ENCODE results near the gene KLF9. TPM values are rescaled to one million over a fixed set of nuclear protein-coding genes. Genes with fewer than 3 reads are reported as not detected.
A peak's percentile ranks its signal among the peaks of the same experiment; 100 is the strongest.

KLF9 gene
- total RNA-seq, 4 donors from 2014 or later, result 19.1 to 146 (median 98.7) TPM

DNA sequence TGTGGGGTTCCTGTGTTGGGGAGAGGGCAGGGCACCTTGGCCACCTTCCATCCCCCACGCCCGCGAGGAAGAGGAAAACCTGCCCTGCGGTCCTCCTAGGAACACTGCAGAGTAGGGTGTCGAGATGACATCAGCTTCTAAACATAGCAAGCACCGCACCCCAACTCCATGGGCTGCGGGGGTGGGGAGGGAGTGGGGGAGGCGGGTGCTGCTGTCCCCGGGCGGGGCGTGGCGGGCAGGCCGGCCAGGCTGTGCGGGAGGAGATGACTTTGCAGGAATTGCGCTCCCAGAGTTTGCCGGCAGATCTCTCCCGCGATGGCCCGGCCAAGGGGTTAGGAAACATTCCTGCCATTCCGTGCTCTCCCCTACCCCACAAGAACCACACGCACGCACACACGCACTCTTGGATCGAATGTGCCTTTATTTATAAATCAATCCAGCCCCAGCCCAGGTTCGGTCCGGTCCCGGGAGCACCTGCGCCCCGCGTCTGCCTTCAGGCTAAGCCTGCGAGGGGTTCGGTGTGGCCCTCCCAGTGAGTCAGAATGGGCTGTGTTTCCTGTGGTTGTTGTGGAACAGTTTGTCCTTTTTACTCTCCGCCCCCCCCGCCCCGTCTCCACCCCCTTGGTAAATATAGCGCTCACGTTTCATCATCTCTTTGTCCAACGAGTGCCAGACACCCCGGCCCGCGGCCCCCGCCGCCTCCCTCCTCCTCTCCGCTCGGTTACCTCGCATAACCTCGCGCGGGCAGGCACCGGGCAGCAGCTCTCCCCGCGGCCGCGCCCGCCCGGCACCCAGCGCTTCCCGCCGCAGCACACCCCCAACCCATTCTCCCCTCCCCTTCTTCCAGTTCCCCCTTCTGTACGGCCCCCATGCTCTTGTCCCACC is 5.3 kb upstream of the KLF9 start:
- intact Hi-C loops (cut with DNase I; ENCODE audit: low total_unique reads), result loop anchor here (1.0 kb wide), 1 partner anchor 61 kb away; no protein-coding TSS in a partner anchor
- no peaks in the 10 kb centered on the region for H3K36me3 ChIP-seq
- peak; percentile 96 to 99 for DNase-seq
- peak overlapping the region; percentile 47 to 54 for H3K4me3 ChIP-seq
- peak overlapping the region; percentile 100 for H3K27ac ChIP-seq
- H3K27me3 ChIP-seq, result no peaks in the 10 kb centered on the region
- TF ChIP-seq CTCF (IDR thresholded peaks at IDR 0.05) (peak in 2 of 4 experiments; percentile 8 to 35), POLR2A (IDR thresholded peaks at IDR 0.05) (peak; percentile 66 to 92)
- peaks cover 3 to 15% of the 10 kb centered on the region in 2 donors for H3K4me1 ChIP-seq
- H3K9me3 ChIP-seq, result no peaks in the 10 kb centered on the region

DNA sequence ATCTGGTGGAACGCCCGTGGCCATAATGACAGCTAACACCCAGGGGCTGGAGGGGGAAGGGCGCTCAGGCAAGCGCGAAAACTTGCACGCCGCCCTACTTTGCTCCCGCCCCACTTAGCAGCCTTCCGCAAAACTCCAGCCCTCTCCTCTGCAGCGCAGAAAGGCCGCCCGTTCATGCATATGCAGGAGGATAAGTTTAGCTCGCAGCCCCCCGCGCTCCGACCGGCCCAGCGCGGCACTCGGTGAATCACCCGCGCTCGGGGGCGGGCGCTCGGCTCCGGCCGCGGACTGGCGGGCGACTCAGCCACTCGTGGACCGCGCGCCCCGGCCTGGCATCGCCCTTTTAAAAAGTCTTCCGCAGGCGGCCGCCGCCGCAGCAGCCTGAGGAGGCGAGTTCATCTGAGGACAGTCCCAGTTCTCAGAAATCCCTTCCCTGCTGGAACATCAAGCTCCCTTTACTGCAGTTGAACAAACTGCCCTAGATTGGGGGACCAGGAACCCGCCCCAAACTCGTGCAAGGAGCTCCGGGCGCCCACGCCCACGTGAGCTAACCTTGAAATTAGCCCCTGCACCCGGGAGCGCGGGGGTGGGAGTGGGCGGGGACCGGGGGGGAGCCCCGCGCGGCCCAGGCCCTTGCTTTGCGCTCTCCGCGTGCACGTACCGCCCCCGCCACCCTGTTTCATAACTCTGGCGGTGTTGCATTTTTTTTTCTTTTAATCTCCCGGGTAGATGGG is 4.5 kb upstream of the KLF9 start:
- intact Hi-C loops (cut with DNase I; ENCODE audit: low total_unique reads), result no loop called here
- TF ChIP-seq CTCF (IDR thresholded peaks at IDR 0.05), result peak in 1 of 4 experiments; percentile 13
- TF ChIP-seq POLR2A (IDR thresholded peaks at IDR 0.05), result peak; percentile 92 to 97
- Histone ChIP-seq H3K4me3 (peak overlapping the region; percentile 47 to 48), H3K27me3 (no peaks in the 10 kb centered on the region), H3K4me1 (peaks cover 3 to 15% of the 10 kb centered on the region in 2 donors), H3K36me3 (no peaks in the 10 kb centered on the region), H3K9me3 (no peaks in the 10 kb centered on the region), H3K27ac (peak overlapping the region; percentile 100)
- peak; percentile 97 to 98 for DNase-seq

DNA sequence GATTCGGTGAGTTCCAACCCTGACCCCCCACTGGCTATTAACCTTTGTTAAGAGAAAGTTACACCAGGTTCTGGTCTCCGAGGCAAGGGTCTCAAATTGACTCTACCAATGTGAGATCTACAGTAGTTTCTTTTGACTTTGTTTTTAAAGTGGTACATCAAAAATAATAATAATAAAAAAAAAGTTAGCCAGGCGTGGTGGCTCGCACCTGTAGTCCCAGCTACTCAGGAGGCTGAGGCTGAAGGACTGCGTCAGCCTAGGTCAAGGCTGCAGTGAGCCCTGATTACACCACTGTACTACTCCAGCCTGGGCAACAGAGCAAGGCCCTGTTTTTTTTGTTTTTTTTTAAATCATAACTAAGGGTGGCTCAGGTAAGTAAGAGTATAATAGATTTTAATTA is 1.0 kb upstream of the KLF9 start:
- H3K36me3 ChIP-seq, result no peaks in the 10 kb centered on the region
- H3K9me3 ChIP-seq, result no peaks in the 10 kb centered on the region
- H3K27ac ChIP-seq, result peak overlapping the region; percentile 100
- H3K4me3 ChIP-seq, result no peak overlapping the region
- DNase-seq, result no peak
- peaks cover 0 to 6% of the 10 kb centered on the region in 2 donors for H3K4me1 ChIP-seq
- intact Hi-C loops (cut with DNase I; ENCODE audit: low total_unique reads), result no loop called here
- H3K27me3 ChIP-seq, result no peaks in the 10 kb centered on the region
- TF ChIP-seq POLR2A (IDR thresholded peaks at IDR 0.05) (no peak), CTCF (IDR thresholded peaks at IDR 0.05) (no peak)

DNA sequence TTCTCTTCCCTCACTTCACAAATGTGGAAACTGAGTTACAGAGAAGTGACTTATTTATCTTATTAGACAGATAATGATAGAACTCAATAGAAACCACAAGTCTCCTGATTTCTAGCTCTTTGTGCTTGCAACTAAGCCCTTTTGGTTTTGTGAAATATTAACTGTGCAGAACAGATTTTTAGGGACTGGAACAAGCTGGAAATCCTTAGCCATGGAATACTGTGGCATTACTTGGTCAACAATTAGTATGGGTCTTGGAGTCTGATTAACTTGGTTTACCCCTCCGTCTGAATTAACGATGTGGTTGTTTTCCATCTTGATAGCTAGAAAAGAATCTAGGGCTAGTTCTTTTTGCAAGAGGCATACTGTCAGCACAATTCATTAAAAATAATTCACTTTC is 584 bp upstream of the KLF9 start:
- DNase-seq, result no peak
- H3K27ac ChIP-seq, result peak overlapping the region; percentile 100
- peak overlapping the region; percentile 72 to 97 for H3K4me3 ChIP-seq
- intact Hi-C loops (cut with DNase I; ENCODE audit: low total_unique reads), result no loop called here
- no peaks in the 10 kb centered on the region for H3K9me3 ChIP-seq
- TF ChIP-seq CTCF (IDR thresholded peaks at IDR 0.05), result no peak
- no peak for TF ChIP-seq POLR2A (IDR thresholded peaks at IDR 0.05)
- H3K27me3 ChIP-seq, result no peaks in the 10 kb centered on the region
- peaks cover 0 to 6% of the 10 kb centered on the region in 2 donors for H3K4me1 ChIP-seq
- H3K36me3 ChIP-seq, result no peaks in the 10 kb centered on the region

- peaks cover 0 to 6% of the 10 kb centered on the region in 2 donors for H3K4me1 ChIP-seq
- no peaks in the 10 kb centered on the region for H3K27me3 ChIP-seq
- intact Hi-C loops (cut with DNase I; ENCODE audit: low total_unique reads), result loop anchor here (5.0 kb wide), 1 partner anchor 189 kb away; no protein-coding TSS in a partner anchor
- peak overlapping the region; percentile 100 for H3K27ac ChIP-seq
- DNase-seq, result no peak
- peak overlapping the region; percentile 72 to 97 for H3K4me3 ChIP-seq
- TF ChIP-seq POLR2A (IDR thresholded peaks at IDR 0.05) (no peak), CTCF (IDR thresholded peaks at IDR 0.05) (no peak)
- no peaks in the 10 kb centered on the region for H3K9me3 ChIP-seq
- H3K36me3 ChIP-seq, result no peaks in the 10 kb centered on the region
Observed at GRCh38 chr9:70413464-70413798, 1.0 kb downstream of the KLF9 start.
